Measurements from ENCODE around the gene SPAG7. TPM values are rescaled to one million over a fixed set of nuclear protein-coding genes. Genes with fewer than 3 reads are reported as not detected.

Gene SPAG7
- total and polyA plus RNA-seq, 3 donors from 2014 or later, result 54.9 to 79.5 (median 66.1) TPM

GRCh38 chr17:4938069-4938491 is 29.5 kb downstream of the SPAG7 start:
- H3K9me3 ChIP-seq, result no peaks in the 10 kb centered on the region
- no peaks in the 10 kb centered on the region for H3K27me3 ChIP-seq
- intact Hi-C loops (cut with DNase I; ENCODE audit: low total_unique reads), result no loop called here
- WGBS, 2 donors, result 91 to 93% methylated on average over 9 to 11 of the region's 11 CpGs
- peaks cover 14% of the 10 kb centered on the region for H3K4me1 ChIP-seq
- DNase-seq, result no peak
- H3K27ac ChIP-seq, result no peak overlapping the region
- H3K36me3 ChIP-seq (ENCODE audit: low read depth, missing control alignments), result no peaks in the 10 kb centered on the region
- no peak for TF ChIP-seq CTCF (IDR thresholded peaks at IDR 0.05)
- TF ChIP-seq POLR2A (IDR thresholded peaks at IDR 0.05), result no peak
- H3K4me3 ChIP-seq, result no peak overlapping the region

DNA sequence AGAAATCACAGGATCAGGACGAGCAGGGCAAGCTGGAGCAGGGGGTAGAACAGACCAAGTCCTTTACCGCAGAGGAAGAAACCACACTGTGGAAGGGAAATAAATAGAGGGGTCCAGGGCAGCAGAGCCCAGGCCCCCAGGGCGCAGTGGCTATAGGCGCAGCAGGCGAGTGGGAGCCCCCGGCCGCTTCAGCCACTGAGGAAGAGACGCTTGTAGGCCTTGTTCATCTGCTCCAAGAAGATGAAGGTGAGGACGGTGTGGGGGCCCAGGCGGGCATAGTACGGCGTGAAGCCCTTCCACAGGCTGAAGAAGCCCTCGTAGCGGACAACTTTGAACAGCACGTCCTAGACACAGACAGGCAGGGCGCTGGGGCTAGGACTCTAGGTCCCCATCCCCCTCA is 30.1 kb downstream of the SPAG7 start:
- 93 to 97% methylated on average over 13 to 16 of the region's 16 CpGs for WGBS, 2 donors
- TF ChIP-seq POLR2A (IDR thresholded peaks at IDR 0.05), result no peak
- no peak for TF ChIP-seq CTCF (IDR thresholded peaks at IDR 0.05)
- Histone ChIP-seq H3K4me1 (peaks cover 14% of the 10 kb centered on the region), H3K4me3 (no peak overlapping the region), H3K9me3 (no peaks in the 10 kb centered on the region), H3K36me3 (ENCODE audit: low read depth, missing control alignments) (no peaks in the 10 kb centered on the region), H3K27me3 (no peaks in the 10 kb centered on the region), H3K27ac (no peak overlapping the region)
- intact Hi-C loops (cut with DNase I; ENCODE audit: low total_unique reads), result no loop called here
- DNase-seq, result no peak

DNA sequence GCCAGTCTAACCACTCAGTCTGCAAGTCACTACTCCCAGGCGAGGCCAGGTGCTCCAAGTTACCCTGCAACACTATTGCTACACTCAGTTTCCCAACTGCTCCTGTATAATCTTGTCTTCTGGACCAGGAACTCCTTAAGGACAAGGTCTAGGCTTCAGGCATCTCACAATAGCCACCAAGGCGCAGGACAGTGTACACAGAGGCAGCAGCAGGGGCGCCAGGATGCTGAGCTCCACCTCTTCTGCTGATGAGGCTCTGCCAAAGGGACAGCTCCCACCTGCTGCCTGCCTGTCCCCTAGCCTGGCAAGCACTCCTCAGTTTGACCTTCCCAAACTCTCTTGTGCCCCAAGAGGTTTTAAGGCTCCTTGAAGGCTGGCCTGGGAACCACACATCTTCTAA is 31.2 kb downstream of the SPAG7 start:
- TF ChIP-seq CTCF (IDR thresholded peaks at IDR 0.05) (no peak), POLR2A (IDR thresholded peaks at IDR 0.05) (no peak)
- intact Hi-C loops (cut with DNase I; ENCODE audit: low total_unique reads), result no loop called here
- H3K27me3 ChIP-seq, result no peaks in the 10 kb centered on the region

GRCh38 chr17:4935650-4936049 is 32.0 kb downstream of the SPAG7 start:
- H3K4me1 ChIP-seq, result peaks cover 11% of the 10 kb centered on the region
- H3K4me3 ChIP-seq, result no peak overlapping the region
- intact Hi-C loops (cut with DNase I; ENCODE audit: low total_unique reads), result no loop called here
- no peak overlapping the region for H3K27ac ChIP-seq
- H3K27me3 ChIP-seq, result no peaks in the 10 kb centered on the region
- DNase-seq, result no peak
- H3K36me3 ChIP-seq (ENCODE audit: low read depth, missing control alignments), result no peaks in the 10 kb centered on the region
- TF ChIP-seq POLR2A (IDR thresholded peaks at IDR 0.05) (no peak), CTCF (IDR thresholded peaks at IDR 0.05) (no peak)
- H3K9me3 ChIP-seq, result no peaks in the 10 kb centered on the region

More for the DNA sequence above, 31.2 kb downstream of the SPAG7 start:
- H3K27ac ChIP-seq, result no peak overlapping the region
- 88% methylated on average over 3 of the region's 3 CpGs for WGBS, 2 donors
- no peaks in the 10 kb centered on the region for H3K36me3 ChIP-seq (ENCODE audit: low read depth, missing control alignments)
- H3K4me1 ChIP-seq, result peaks cover 11% of the 10 kb centered on the region
- no peak for DNase-seq
- no peak overlapping the region for H3K4me3 ChIP-seq
- H3K9me3 ChIP-seq, result no peaks in the 10 kb centered on the region

DNA sequence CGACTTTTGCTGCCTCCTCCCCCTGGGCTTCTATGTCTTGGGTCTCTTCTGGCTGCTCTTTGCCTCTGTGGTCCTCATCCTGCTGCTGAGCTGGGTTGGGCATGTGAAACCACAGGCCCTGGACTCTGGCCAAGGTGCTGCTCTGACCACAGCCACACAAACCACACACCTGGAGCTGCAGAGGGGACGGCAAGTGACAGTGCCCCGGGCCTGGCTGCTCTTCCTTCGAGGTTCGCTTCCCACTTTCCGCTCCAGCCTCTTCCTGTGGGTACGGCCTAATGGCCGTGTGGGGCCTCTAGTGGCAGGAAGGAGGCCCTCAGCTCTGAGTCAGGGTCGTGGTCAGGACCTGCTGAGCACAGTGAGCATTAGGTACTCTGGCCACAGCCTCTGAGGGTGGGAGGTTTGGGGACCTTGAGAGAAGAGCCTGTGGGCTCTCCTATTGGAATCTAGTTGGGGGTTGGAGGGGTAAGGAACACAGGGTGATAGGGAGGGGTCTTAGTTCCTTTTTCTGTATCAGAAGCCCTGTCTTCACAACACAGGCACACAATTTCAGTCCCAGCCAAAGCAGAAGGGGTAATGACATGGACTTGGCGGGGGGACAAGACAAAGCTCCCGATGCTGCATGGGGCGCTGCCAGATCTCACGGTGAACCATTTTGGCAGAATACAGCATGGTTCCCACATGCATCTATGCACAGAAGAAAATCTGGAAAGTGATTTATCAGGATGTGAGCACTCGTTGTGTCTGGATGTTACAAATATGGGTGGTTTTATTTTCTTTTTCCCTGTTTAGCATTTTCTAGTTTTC is 33.2 kb downstream of the SPAG7 start:
- 52 to 53% methylated on average over 13 to 14 of the region's 14 CpGs for WGBS, 2 donors
- intact Hi-C loops (cut with DNase I; ENCODE audit: low total_unique reads), result no loop called here
- TF ChIP-seq POLR2A (IDR thresholded peaks at IDR 0.05), result no peak
- no peak for TF ChIP-seq CTCF (IDR thresholded peaks at IDR 0.05)
- peaks cover 11% of the 10 kb centered on the region for H3K4me1 ChIP-seq
- H3K27ac ChIP-seq, result no peak overlapping the region
- no peak overlapping the region for H3K4me3 ChIP-seq
- no peaks in the 10 kb centered on the region for H3K27me3 ChIP-seq
- H3K36me3 ChIP-seq (ENCODE audit: low read depth, missing control alignments), result no peaks in the 10 kb centered on the region
- no peaks in the 10 kb centered on the region for H3K9me3 ChIP-seq
- no peak for DNase-seq
